Psoas muscle (tissue), 8 donors: ENCODE data around the gene P4HTM. TPM values are rescaled to one million over a fixed set of nuclear protein-coding genes. Genes with fewer than 3 reads are reported as not detected.
A peak's percentile ranks its signal among the peaks of the same experiment; 100 is the strongest.

Experiments
- ATAC-seq, 4 donors: fragments of 200-7000 bp; cut with Tn5 transposase; one replicate each; pipeline ENCODE4 v1.9.1; 2020; ENCODE audit warnings: moderate library complexity in 3 of 4, mild to moderate bottlenecking in 2 of 4
- DNase-seq, 2 donors: peaks; one replicate each; pipeline ENCODE4 v3.0.0-alpha.2; 2020
- H3K27ac ChIP-seq: fragments of 200-600 bp; one replicate; pipeline ENCODE4 v1.8.0; 2022
- H3K27me3 ChIP-seq, 3 donors: fragments of 200-600 bp in 1 of 3; one replicate each; pipeline versions ENCODE4 v1.6.1 to v1.8.0; 2013 to 2022; ENCODE audit warnings: low read length in 2 of 3, mild to moderate bottlenecking in 2 of 3, moderate library complexity in 1 of 3; ENCODE audit not compliant: insufficient read depth in 3 of 3
- H3K36me3 ChIP-seq, 2 donors: fragments of 200-600 bp in 1 of 2; one replicate each; pipeline versions ENCODE4 v1.6.1 to v1.8.0; 2013 to 2022; ENCODE audit warnings: low read depth in 1 of 2, mild to moderate bottlenecking in 1 of 2, moderate library complexity in 1 of 2; ENCODE audit not compliant: insufficient read depth in 1 of 2
- H3K4me1 ChIP-seq: fragments of 200-600 bp; one replicate; pipeline ENCODE4 v1.8.0; 2022
- H3K4me3 ChIP-seq: fragments of 200-600 bp; one replicate; pipeline ENCODE4 v1.8.0; 2022; ENCODE audit warnings: mild to moderate bottlenecking
- H3K9me3 ChIP-seq: fragments of 200-600 bp; one replicate; pipeline ENCODE4 v1.8.0; 2022
- WGBS, 3 donors: extraction: QIAGEN DNeasy Blood & Tissue Kit; methylation state at CpG; one replicate each; pipeline versions ENCODE4 v1.1.6 to v1.1.7; 2013; 5-methylcytosine and 5-hydroxymethylcytosine counted together
- intact Hi-C, 2 donors: fragments of 100-400 bp; cut with DNase I; formaldehyde crosslinking; loops; one replicate each; pipeline versions ENCODE4 v1.11.0 to v1.14.2; 2022
- polyA plus RNA-seq, 3 donors: library from polyadenylated mRNA; stranded (reverse); fragments of 200-250 nt; gene quantifications; one replicate each; pipeline ENCODE4 v1.2.3, GENCODE V29; 2013
- total RNA-seq, 4 donors: library from RNA; stranded (reverse); fragmentation: NEBNext Ultra II Directional in 2 of 4; extraction: Animal tissue kit (Norgen Biotek cat#: 25700) in 2 of 4; gene quantifications; one replicate each; pipeline versions ENCODE4 v1.2.1 to v1.2.4, GENCODE V29; 2021 to 2023
- TF ChIP-seq, protein P1 (sequence below): fragments of 200-600 bp; IDR thresholded peaks from one replicate; pipeline ENCODE4 v1.8.0; 2022; ENCODE audit warnings: antibody characterized with exemption
- donor health status: healthy with polysubstance abuse.
- donor health status: DM: no; HTN: no; CAD: no; lungs with moderate emphysema.
- donor health status: Bipolar disorder and iron deficiency.
- donor health status: healthy.
- donor health status: DM: yes; HTN: yes; CAD: no.
- donor health status: DM: no; HTN: no; CAD: no.
- donor health status: DM: no; HTN: no; CAD: no.
- donor health status: DM: yes; HTN: yes; CAD: no.

Gene P4HTM
- total and polyA plus RNA-seq, 7 donors, result 4.1 to 17.0 (median 11.1) TPM

DNA sequence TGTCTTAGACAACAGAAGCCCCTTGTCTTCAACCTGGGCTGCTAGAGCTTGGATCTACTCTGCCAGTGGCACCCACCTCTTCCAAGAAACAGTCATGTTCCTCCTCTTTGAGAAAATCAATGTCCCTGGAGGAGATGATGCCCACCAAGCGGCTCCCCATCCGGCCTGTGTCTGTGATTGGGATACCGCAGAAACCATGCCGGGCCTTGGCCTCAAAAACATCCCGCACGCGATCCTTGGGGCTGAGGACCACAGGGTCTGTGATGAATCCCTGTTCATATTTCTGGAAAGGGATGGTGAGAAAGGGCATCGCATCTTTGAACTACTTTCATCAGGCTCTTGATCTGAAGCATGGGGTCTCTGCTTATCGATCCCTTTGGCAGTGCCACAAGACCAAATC lies 37.6 kb downstream of the P4HTM start:
- Histone ChIP-seq H3K36me3 (peaks cover 7 to 82% of the 10 kb centered on the region in 2 donors), H3K27ac (peak overlapping the region; percentile 93), H3K9me3 (no peaks in the 10 kb centered on the region), H3K4me3 (peak overlapping the region; percentile 89), H3K27me3 (no peaks in the 10 kb centered on the region), H3K4me1 (peaks cover 48% of the 10 kb centered on the region)
- 85 to 94% (median 89%) methylated on average over 9 of the region's 9 CpGs for WGBS, 3 donors
- ATAC-seq, result no peak
- intact Hi-C loops, result no loop called here
- TF ChIP-seq, protein P1, sequence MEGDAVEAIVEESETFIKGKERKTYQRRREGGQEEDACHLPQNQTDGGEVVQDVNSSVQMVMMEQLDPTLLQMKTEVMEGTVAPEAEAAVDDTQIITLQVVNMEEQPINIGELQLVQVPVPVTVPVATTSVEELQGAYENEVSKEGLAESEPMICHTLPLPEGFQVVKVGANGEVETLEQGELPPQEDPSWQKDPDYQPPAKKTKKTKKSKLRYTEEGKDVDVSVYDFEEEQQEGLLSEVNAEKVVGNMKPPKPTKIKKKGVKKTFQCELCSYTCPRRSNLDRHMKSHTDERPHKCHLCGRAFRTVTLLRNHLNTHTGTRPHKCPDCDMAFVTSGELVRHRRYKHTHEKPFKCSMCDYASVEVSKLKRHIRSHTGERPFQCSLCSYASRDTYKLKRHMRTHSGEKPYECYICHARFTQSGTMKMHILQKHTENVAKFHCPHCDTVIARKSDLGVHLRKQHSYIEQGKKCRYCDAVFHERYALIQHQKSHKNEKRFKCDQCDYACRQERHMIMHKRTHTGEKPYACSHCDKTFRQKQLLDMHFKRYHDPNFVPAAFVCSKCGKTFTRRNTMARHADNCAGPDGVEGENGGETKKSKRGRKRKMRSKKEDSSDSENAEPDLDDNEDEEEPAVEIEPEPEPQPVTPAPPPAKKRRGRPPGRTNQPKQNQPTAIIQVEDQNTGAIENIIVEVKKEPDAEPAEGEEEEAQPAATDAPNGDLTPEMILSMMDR, result no peak
- no peak for DNase-seq

DNA sequence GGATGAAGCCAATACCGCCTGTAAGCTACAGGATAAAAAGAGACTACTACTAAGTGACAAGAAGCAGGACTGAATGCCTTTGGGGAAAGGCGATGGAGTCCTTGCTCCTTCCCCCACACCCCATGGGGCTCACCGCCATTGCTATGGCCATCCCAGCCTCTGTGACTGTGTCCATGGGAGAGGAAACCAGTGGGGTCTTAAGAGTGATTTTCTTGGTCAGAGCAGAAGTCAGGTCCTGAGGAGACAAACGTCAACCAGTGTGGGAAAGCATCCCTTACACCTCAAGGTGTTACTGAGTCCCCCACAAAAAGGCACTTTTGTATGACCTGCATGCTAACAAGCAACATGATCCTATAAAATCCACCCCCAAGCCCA lies 38.2 kb downstream of the P4HTM start:
- DNase-seq (no peak), ATAC-seq (no peak)
- TF ChIP-seq, protein P1, result no peak
- Histone ChIP-seq H3K27me3 (no peaks in the 10 kb centered on the region), H3K27ac (peak overlapping the region; percentile 93), H3K9me3 (no peaks in the 10 kb centered on the region), H3K4me3 (peak overlapping the region; percentile 89), H3K36me3 (peaks cover 7 to 83% of the 10 kb centered on the region in 2 donors), H3K4me1 (peaks cover 42% of the 10 kb centered on the region)
- 78 to 82% (median 79%) methylated on average over 4 of the region's 4 CpGs for WGBS, 3 donors
- intact Hi-C loops, result no loop called here

DNA sequence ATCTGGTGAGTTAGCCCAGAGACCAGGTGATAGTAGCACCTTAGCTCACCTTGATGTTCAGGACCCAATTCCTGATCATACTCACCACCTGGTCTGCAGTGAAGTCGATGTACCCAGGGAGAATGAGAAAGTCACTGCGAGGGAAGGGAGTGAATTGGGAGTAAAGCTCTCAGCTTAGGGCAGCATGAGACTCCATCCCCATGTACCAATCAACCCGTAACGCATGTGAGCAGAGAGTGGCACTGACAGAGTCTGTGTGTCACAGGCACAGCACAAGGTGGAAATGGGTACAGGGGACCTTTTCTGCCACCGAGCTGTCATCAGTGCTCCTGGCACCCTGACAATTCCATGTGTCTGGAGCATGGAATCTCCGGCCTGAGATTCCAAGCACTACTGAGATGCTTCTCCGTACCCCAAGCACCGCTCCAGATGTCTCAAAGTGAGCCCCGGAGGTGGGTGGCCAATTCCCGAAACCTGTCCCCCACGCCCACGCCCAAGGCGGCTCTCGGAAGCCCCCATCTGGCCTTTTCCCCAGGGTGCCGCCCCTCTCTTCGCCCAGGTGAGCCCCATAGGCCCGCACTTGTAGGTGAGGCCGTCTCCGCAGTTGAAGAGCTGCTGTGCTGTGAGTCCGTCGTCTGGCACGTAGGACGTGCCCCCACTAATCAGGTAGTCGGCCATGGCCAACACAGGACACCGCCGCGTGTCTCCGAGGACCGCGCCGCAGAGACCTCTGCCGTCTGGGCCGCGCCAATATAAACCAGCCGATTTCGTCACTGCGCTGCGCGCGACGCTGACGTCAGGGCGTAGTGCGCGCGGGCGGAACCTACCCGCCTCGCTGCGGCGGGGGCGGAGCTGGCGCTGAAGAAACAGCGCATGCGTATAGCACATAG lies 38.9 kb downstream of the P4HTM start, which contains the start of gene IMPDH2:
Gene IMPDH2, minus strand, starts transcription at position 726 of the 890 bp plus-strand sequence. Its CDS starts 48 bp downstream, at position 678.
- 1 to 2% (median 1%) methylated on average over 55 of the region's 55 CpGs for WGBS, 3 donors
- Histone ChIP-seq H3K27me3 (no peaks in the 10 kb centered on the region), H3K9me3 (no peaks in the 10 kb centered on the region), H3K36me3 (peaks cover 7 to 83% of the 10 kb centered on the region in 2 donors), H3K4me1 (peaks cover 37% of the 10 kb centered on the region), H3K27ac (peak within 1 kb of the TSS; percentile 93), H3K4me3 (peak within 1 kb of the TSS; percentile 89)
- ATAC-seq (peak; percentile 91 to 96 (median 95)), DNase-seq (peak; percentile 93 to 98)
- intact Hi-C loops, result no loop called here
- TF ChIP-seq, protein P1, result no peak

DNA sequence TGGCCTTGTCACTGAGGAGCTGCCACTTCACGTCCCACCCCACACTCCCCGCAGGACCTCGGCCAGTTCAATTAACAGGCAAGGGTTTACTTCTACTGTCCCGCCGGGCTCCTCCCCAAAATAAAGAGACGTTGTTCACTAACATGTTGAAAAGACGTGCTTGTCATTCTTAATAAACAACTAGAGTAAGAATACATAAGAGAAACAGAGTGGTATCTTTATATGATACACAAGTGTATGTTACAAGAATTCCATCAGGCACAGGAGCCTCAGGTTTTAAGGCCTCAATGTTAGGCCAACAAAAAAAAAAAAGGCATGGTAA lies 39.5 kb downstream of the P4HTM start:
- Histone ChIP-seq H3K9me3 (no peaks in the 10 kb centered on the region), H3K36me3 (peaks cover 7 to 83% of the 10 kb centered on the region in 2 donors), H3K27me3 (no peaks in the 10 kb centered on the region), H3K4me3 (peak overlapping the region; percentile 89), H3K27ac (peak overlapping the region; percentile 93), H3K4me1 (peaks cover 31% of the 10 kb centered on the region)
- TF ChIP-seq, protein P1, result no peak
- no peak for ATAC-seq
- WGBS, 3 donors, result 2 to 5% (median 3%) methylated on average over 7 of the region's 7 CpGs
- intact Hi-C loops, result no loop called here
- no peak for DNase-seq
